ENCODE data around the gene LITAFD.
"Not testable (repeated sequence)": the region's sequence is repeated elsewhere in the genome, so short reads cannot be mapped to it uniquely, and the experiment has no call there.

Gene LITAFD

DNA sequence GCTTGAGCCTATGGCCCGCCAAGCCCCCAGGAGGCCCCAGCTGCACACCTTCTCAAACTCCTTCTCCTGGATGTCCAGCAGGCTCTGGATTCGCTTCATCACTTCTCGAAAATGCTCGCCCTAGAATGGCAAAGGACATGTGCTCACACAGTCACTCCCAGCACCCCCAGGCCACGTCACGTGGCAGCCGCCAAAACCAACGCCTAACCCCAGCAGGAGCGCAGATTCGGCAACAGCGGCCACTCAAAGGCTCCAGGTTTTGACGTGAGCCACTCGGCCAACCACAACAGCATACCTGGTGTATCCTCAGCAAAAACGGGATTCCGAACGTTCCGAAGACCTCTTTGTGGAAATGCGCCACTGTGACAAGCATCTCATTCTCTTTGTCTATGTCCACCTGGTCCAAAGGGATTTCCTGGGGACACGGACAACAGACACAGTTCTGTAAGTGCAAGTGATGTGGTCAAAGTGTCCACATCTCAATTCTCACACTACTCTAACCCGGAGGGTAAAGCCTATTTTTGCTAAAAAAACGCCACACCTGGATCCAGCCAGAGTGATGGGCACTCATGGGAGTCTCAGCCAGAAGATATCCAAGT, 12.7 kb downstream of the LITAFD start:
- DNase-seq, result no peak

DNA sequence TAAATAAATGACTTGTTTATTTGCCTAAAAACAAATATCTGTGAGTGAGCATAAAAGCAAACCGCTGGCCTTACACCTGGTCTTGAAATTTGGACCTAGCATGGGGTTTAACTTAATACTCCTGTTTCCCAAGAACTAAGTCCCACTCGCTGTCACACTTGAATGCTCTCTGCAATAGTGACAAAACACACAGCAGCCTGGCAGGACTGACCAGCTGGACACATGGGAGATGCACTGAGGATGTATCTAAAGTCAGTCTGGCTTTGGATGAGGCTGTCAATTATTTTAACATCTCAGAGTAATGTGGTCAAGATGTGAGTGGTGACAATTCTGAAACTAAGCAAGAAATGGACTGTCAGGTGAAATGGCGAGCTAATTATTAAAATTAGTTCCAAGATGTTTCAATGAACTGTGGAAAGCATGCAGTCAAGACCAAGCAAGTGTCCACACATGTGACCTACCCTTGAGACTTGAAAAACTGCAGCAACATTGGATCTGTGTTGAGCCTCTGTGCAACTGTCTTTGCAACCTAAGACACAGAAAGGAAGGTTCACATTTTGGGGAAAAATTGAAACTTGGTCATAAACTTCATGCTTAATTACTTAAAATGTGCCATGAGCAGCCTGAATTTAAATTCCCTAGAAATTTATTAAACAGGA, 16.6 kb downstream of the LITAFD start:
- no peak for DNase-seq

GRCh38 chr16:8899709-8900317, 17.7 kb downstream of the LITAFD start:
- DNase-seq, result no peak

DNA sequence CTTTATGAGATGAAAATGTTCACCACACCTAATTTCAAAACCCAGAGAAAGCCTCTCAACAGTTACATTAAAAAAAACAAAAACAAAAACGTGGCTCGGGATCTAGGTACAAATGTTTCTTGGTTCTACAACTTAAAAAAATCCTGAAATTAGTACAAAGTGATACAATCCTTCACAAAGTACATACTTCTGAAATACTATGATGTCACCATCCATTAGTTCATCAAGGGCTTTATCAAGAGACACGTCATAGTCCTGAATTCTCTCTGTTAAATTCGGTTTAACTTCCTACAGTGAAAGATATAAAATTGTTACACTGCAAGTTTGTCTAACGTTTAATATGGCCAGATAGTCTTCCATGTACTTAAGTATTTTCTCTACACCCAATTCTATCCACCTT, 18.2 kb downstream of the LITAFD start:
- no peak for DNase-seq

DNA sequence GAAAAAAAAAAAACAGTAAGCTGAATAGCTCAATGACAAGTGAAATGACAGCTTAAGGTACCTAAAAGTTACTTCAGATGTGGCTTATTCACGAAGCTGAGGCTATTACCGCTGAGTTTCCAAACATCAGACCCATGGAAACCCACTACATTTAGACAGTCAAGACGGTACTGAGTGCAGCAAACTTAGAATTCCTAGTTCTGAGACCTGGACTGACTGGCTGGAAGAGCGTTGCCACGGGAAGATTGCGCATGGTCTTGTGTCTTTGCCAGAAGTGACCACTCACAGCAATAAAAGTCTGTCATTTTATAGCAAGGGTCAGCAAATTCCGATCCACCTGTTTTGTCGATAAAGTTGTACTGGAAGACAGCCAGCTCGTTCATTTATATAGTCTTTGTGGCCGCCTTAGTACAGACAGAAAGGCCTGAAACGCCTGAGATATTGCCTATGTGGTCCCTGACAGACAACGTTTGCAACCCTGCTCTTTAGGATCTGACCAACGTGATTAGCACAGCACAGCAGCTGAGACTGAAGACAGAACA, 19.2 kb downstream of the LITAFD start:
- no peak for DNase-seq

GRCh38 chr16:8903004-8903403, 20.9 kb downstream of the LITAFD start:
- no peak for DNase-seq

DNA sequence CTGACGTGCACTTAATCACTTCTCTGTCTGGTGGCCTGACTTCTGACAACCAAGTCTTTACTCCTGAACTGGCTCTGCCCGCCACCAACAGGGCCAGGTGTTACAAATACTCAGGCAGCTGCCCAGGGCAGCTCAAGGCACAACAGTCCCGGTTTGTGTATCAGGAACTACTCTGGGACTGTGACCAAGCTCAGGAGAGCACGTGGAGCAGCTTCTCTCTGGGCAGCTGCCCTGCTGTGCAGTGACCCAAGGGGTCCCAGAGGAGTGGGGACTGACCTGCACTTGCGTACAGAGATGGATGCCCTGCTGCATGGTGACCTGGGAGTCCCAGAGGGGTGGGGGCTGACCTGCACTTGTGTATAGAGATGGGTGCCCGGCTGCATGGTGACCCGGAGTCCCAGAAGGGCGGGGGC, 21.9 kb downstream of the LITAFD start:
- DNase-seq, result no peak

DNA sequence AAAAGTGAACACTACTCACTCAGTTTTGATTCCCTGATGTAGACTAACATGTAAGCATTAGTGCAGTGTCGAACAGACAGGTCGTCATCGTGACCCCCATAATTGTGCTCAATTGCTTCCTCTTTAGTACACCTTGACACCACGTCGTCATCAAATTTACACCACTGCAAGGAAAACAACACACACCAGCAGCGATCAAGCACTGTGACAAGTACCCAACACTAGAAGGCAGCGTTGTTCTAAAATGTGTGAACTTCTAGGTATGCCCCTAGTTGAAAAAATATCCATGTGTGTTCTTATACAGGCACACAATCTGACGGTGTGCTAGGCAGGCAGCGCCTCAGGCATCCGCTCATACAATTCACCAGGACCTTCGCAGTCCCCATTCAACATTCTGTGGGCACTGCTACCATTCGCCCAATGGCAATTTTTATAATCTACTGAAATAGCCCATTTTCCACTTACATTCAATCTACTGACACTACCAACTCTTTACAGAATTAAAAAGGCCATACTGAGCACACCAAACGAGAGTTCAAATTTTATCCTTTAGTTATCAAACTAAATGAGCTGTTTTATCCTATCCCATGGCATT, 23.1 kb downstream of the LITAFD start:
- no peak for DNase-seq

DNA sequence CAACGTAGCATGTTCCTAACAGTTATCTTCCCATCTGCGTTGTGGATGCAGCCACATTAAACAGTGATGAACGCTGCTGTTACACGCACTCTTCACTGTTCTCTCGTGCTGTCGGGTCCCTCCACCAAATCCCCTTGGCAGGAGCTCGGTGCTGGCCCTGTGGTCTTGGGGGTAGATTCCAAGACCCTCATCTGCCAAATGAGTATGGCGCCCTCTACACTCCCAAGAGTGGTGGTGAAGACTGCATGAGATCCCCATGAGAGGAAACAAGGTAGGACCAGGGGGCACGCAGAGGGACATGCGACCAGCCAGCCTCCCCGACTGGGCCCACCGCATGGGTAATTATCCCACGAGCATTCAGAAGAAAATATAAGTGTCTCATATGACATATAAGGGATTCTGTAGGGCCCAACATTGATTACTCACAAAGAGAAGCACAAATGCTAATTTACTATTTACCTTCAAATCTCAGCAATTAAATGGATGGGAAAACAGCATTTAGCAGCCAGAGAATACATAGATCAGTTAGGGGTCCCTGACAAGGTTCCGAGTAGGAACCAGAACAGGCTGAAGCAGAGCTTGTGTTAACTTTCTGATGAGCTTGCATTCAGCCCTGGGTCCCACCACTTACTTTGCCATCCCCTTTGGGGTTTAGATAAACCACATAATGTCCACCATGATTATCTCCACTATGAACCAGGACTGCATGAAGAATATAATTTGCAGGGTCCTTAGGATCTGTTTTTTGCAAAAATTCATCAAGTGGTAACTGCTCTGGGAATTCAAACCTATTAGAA, 23.8 kb downstream of the LITAFD start:
- no peak for DNase-seq

- DNase-seq, result no peak
Measured at GRCh38 chr16:8907096-8907495, 24.9 kb downstream of the LITAFD start.

DNA sequence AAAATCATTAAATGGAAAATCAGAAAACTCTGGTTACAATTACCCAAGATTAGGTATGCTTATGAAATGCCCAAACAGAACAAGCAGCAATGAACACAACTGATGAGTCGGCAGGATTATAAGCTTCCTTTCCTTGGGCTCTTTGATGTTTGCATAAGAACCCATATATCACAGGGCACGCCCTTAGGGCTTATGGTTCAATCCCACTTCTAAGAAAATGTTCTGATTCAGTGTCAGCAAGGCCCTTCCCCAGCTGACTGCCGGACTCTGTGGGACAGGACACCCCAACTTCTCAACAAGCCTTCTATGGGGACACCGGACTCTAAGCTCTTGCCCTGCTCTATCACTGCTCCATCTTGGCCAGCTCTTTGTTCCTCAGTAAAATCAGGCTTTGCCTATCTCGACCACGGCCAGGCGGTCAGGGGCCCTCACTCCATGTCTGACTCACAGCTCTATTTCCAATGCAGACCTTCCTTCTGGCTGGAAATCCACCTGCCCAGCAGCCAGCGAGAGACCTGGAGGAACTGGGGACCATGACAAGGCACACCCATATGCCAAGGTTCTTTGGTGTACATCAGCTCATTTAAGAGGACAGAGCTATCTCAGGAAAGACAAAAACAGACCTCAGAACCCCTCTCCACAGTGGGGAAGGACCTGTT, 26.8 kb downstream of the LITAFD start:
- no peak for DNase-seq

- DNase-seq, result no peak
Measured at GRCh38 chr16:8910811-8911210, 28.7 kb downstream of the LITAFD start.

GRCh38 chr16:8912793-8913192, 30.6 kb downstream of the LITAFD start:
- DNase-seq, result no peak

- DNase-seq, result no peak
Measured at GRCh38 chr16:8914098-8914497, 31.9 kb downstream of the LITAFD start.

GRCh38 chr16:8915722-8916301, 33.7 kb downstream of the LITAFD start:
- DNase-seq, result no peak

DNA sequence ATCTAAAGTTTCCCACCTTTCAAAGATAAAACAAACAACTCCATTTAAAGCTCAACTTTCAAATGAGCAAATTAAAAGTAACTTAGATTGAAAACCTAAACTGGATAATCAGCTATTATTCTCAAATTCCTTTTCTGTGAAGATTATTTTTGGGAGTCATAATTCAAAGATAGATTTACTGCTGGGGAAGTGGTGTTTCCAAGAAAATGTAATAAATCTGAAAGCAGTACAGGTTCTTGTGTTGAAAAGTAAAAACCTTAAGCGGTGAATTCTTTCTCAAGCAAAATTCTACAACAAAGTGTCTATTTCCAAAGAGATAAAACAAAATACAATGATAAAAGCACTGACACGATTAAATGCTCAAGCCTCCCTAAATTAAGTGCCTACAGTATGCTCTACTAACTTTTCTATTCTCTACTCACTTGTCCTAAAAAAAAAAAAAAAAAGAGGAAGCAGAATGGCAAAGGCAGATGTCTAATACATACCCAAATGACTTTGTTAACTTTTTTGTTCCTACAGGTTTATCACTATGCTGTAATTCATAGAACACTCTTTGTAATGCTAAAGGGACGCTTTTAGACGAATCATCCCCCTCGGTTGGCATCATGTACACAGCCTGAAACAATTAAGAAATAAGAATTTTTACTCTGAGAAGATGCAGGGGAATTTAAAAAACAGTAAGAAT, 34.5 kb downstream of the LITAFD start:
- no peak for DNase-seq

DNA sequence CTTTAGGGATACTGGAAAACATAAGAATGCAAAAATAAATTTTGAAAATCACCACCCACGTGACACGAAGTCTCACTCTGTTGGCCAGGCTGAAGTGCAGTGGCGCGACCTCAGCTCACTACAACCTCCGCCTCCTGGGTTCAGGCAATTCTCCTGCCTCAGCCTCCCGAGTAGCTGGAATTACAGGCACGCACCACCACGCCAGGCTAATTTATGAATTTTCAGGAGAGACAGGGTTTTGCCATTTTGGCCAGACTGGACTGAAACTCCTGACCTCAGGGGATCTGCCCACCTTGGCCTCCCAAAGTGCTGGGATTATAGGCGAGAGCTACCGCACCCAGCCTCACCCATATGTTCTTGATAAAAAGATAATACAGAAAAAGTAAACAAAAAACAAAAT, 35.2 kb downstream of the LITAFD start:
- not testable (repeated sequence) for DNase-seq

DNA sequence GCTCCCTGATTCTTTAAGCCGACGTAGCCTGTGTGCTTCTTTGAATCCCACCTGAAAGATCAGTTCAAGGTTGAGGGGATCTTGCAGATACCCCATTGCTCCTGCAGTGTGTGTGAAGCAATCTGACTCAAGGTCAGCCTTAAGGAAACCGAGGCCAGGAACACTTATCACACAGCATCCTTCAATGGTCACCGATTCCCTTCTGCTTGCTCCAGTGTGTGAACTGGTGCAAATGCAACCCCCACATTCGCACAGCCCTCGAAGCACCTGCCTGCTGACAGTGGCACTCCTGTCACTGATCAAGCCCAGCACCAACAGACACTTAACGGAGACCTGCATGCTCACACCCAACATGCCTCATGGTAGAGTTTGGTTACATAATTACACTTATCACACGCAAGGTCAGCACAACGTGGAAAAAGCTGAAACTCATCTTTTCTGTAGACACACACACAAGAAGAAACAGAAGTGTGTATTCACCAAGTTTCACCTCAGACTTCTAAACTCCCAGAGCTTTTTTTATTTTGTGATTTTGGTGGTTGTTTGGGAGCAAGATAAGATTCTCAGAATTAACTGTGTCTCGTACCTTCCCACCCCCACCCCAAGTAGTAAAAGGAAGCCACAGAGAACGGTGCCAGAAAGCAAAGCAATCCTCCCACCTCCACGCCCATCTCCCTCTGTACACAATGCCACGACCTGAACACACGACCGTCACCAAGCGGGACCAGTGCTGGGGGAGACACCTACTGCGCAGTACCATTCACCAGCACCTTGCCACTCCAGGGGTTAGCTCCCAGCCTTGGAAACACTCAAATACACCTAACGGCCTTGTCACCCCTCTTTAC, 37.2 kb downstream of the LITAFD start:
- no peak for DNase-seq

- no peak for DNase-seq
Measured at GRCh38 chr16:8919934-8920462, 37.8 kb downstream of the LITAFD start.

GRCh38 chr16:8920645-8921346, 38.6 kb downstream of the LITAFD start:
- DNase-seq, result no peak
